ENCODE data around the gene COG3. TPM values are rescaled to one million over a fixed set of nuclear protein-coding genes. Genes with fewer than 3 reads are reported as not detected.
"Not testable (repeated sequence)": the region's sequence is repeated elsewhere in the genome, so short reads cannot be mapped to it uniquely, and the experiment has no call there.

Gene COG3
- total and polyA plus RNA-seq, 4 experiments from 2014 or later, result 28.8 to 59.8 (median 40.3) TPM

- Mint-ChIP-seq H3K4me3 (no peak overlapping the region), H3K4me1 (peaks cover 2 to 10% (median 5%) of the 10 kb centered on the region in 4 donors), H3K36me3 (peaks cover 0 to 4% of the 10 kb centered on the region in 2 donors), H3K9me3 (no peaks in the 10 kb centered on the region), H3K27me3 (peaks cover 0 to 2% of the 10 kb centered on the region in 2 donors), H3K27ac (peak overlapping the region in 4 of 7 donors; percentile 5 to 57 (median 18))
- DNase-seq, result no peak
- Histone ChIP-seq H3K4me1 (ENCODE audit: insufficient read depth, low read length) (no peaks in the 10 kb centered on the region), H3K4me3 (ENCODE audit: low read length in 2 of 2) (no peak overlapping the region), H3K9me3 (ENCODE audit: control insufficient read depth in 1 of 2, low read length in 2 of 2) (no peaks in the 10 kb centered on the region), H3K27me3 (ENCODE audit: insufficient read depth, low read length) (no peaks in the 10 kb centered on the region), H3K27ac (ENCODE audit: low read depth, low read length) (no peak overlapping the region), H3K36me3 (ENCODE audit: insufficient read depth, low read length) (no peaks in the 10 kb centered on the region)
- ChIA-PET POLR2A (ENCODE audit: partially characterized antibody) (interaction anchor here (1.3 kb wide), 1 partner anchor 42 kb away, joined by 3 read pairs; the partner anchor contains the start of gene COG3), CTCF (ENCODE audit: partially characterized antibody) (interaction anchor here (1.1 kb wide), 1 partner anchor 51 kb away, joined by 3 read pairs; no protein-coding TSS in a partner anchor)
- intact Hi-C loops (cut with micrococcal nuclease), result no loop called here
Observed at GRCh38 chr13:45422731-45423292, 41.9 kb upstream of the COG3 start.

GRCh38 chr13:45426056-45426841, 38.5 kb upstream of the COG3 start:
- ChIA-PET POLR2A (ENCODE audit: partially characterized antibody) (interaction anchor here (1.0 kb wide), 1 partner anchor 9 kb away, joined by 4 read pairs; the partner anchor contains the start of gene SLC25A30), CTCF (ENCODE audit: partially characterized antibody) (interaction anchor here (0.6 kb wide), 1 partner anchor 117 kb away, joined by 3 read pairs; no protein-coding TSS in a partner anchor)
- H3K27ac ChIP-seq (ENCODE audit: low read depth, low read length); H3K4me3 Mint-ChIP-seq; intact Hi-C loops (cut with micrococcal nuclease); DNase-seq; H3K9me3 Mint-ChIP-seq; H3K27me3 ChIP-seq (ENCODE audit: insufficient read depth, low read length); H3K4me1 Mint-ChIP-seq; H3K4me1 ChIP-seq (ENCODE audit: insufficient read depth, low read length); H3K4me3 ChIP-seq (ENCODE audit: low read length in 2 of 2); H3K36me3 Mint-ChIP-seq; H3K27me3 Mint-ChIP-seq; H3K9me3 ChIP-seq (ENCODE audit: control insufficient read depth in 1 of 2, low read length in 2 of 2); H3K36me3 ChIP-seq (ENCODE audit: insufficient read depth, low read length): not testable (repeated sequence)
- peak overlapping the region in 3 of 7 donors; percentile 15 to 70 (median 35) for H3K27ac Mint-ChIP-seq

GRCh38 chr13:45432737-45433380, 31.9 kb upstream of the COG3 start:
- H3K9me3 ChIP-seq (ENCODE audit: control insufficient read depth in 1 of 2, low read length in 2 of 2), result no peaks in the 10 kb centered on the region
- no peak overlapping the region for H3K4me3 Mint-ChIP-seq
- CTCF ChIA-PET (ENCODE audit: partially characterized antibody), result no interaction called here
- H3K27ac ChIP-seq (ENCODE audit: low read depth, low read length), result no peak overlapping the region
- H3K9me3 Mint-ChIP-seq, result no peaks in the 10 kb centered on the region
- no peaks in the 10 kb centered on the region for H3K36me3 ChIP-seq (ENCODE audit: insufficient read depth, low read length)
- H3K4me1 Mint-ChIP-seq, result no peaks in the 10 kb centered on the region
- DNase-seq, result no peak
- H3K4me3 ChIP-seq (ENCODE audit: low read length in 2 of 2), result no peak overlapping the region
- H3K27me3 Mint-ChIP-seq, result no peaks in the 10 kb centered on the region
- H3K4me1 ChIP-seq (ENCODE audit: insufficient read depth, low read length), result no peaks in the 10 kb centered on the region
- no peaks in the 10 kb centered on the region for H3K36me3 Mint-ChIP-seq
- intact Hi-C loops (cut with micrococcal nuclease), result no loop called here
- H3K27ac Mint-ChIP-seq, result peak overlapping the region in 1 of 7 donors; percentile 57
- H3K27me3 ChIP-seq (ENCODE audit: insufficient read depth, low read length), result no peaks in the 10 kb centered on the region
- POLR2A ChIA-PET (ENCODE audit: partially characterized antibody), result interaction anchor here (0.6 kb wide), 1 partner anchor 49 kb away, joined by 3 read pairs; no protein-coding TSS in a partner anchor

GRCh38 chr13:45433381-45433790, 31.4 kb upstream of the COG3 start:
- no peaks in the 10 kb centered on the region for H3K36me3 ChIP-seq (ENCODE audit: insufficient read depth, low read length)
- no peak overlapping the region for H3K4me3 Mint-ChIP-seq
- intact Hi-C loops (cut with micrococcal nuclease), result no loop called here
- DNase-seq, result no peak
- H3K4me1 Mint-ChIP-seq, result no peaks in the 10 kb centered on the region
- no peaks in the 10 kb centered on the region for H3K4me1 ChIP-seq (ENCODE audit: insufficient read depth, low read length)
- H3K9me3 Mint-ChIP-seq, result no peaks in the 10 kb centered on the region
- H3K27ac ChIP-seq (ENCODE audit: low read depth, low read length), result no peak overlapping the region
- CTCF ChIA-PET (ENCODE audit: partially characterized antibody), result no interaction called here
- no peaks in the 10 kb centered on the region for H3K9me3 ChIP-seq (ENCODE audit: control insufficient read depth in 1 of 2, low read length in 2 of 2)
- H3K4me3 ChIP-seq (ENCODE audit: low read length in 2 of 2), result no peak overlapping the region
- no peaks in the 10 kb centered on the region for H3K36me3 Mint-ChIP-seq
- no peak overlapping the region for H3K27ac Mint-ChIP-seq
- H3K27me3 Mint-ChIP-seq, result no peaks in the 10 kb centered on the region
- no peaks in the 10 kb centered on the region for H3K27me3 ChIP-seq (ENCODE audit: insufficient read depth, low read length)
- POLR2A ChIA-PET (ENCODE audit: partially characterized antibody), result no interaction called here

GRCh38 chr13:45434556-45435371, 30.0 kb upstream of the COG3 start:
- Mint-ChIP-seq H3K4me1 (no peaks in the 10 kb centered on the region), H3K27ac (no peak overlapping the region), H3K9me3 (no peaks in the 10 kb centered on the region), H3K36me3 (no peaks in the 10 kb centered on the region), H3K4me3 (no peak overlapping the region), H3K27me3 (no peaks in the 10 kb centered on the region)
- POLR2A ChIA-PET (ENCODE audit: partially characterized antibody), result no interaction called here
- no peaks in the 10 kb centered on the region for H3K9me3 ChIP-seq (ENCODE audit: control insufficient read depth in 1 of 2, low read length in 2 of 2)
- no peaks in the 10 kb centered on the region for H3K27me3 ChIP-seq (ENCODE audit: insufficient read depth, low read length)
- no peaks in the 10 kb centered on the region for H3K4me1 ChIP-seq (ENCODE audit: insufficient read depth, low read length)
- no peaks in the 10 kb centered on the region for H3K36me3 ChIP-seq (ENCODE audit: insufficient read depth, low read length)
- intact Hi-C loops (cut with micrococcal nuclease), result no loop called here
- no peak for DNase-seq
- H3K4me3 ChIP-seq (ENCODE audit: low read length in 2 of 2), result no peak overlapping the region
- H3K27ac ChIP-seq (ENCODE audit: low read depth, low read length), result no peak overlapping the region
- CTCF ChIA-PET (ENCODE audit: partially characterized antibody), result no interaction called here

- no peaks in the 10 kb centered on the region for H3K9me3 Mint-ChIP-seq
- H3K36me3 Mint-ChIP-seq, result no peaks in the 10 kb centered on the region
- no peak overlapping the region for H3K4me3 Mint-ChIP-seq
- no peak for DNase-seq
- ChIA-PET CTCF (ENCODE audit: partially characterized antibody) (no interaction called here), POLR2A (ENCODE audit: partially characterized antibody) (no interaction called here)
- no peaks in the 10 kb centered on the region for H3K9me3 ChIP-seq (ENCODE audit: control insufficient read depth in 1 of 2, low read length in 2 of 2)
- intact Hi-C loops (cut with micrococcal nuclease), result no loop called here
- no peak overlapping the region for H3K4me3 ChIP-seq (ENCODE audit: low read length in 2 of 2)
- no peak overlapping the region for H3K27ac ChIP-seq (ENCODE audit: low read depth, low read length)
- peaks cover 0 to under 1% (median under 1%) of the 10 kb centered on the region in 4 donors for H3K4me1 Mint-ChIP-seq
- no peaks in the 10 kb centered on the region for H3K36me3 ChIP-seq (ENCODE audit: insufficient read depth, low read length)
- H3K4me1 ChIP-seq (ENCODE audit: insufficient read depth, low read length), result no peaks in the 10 kb centered on the region
- no peak overlapping the region for H3K27ac Mint-ChIP-seq
- no peaks in the 10 kb centered on the region for H3K27me3 ChIP-seq (ENCODE audit: insufficient read depth, low read length)
- no peaks in the 10 kb centered on the region for H3K27me3 Mint-ChIP-seq
Observed at GRCh38 chr13:45436332-45436731, 28.4 kb upstream of the COG3 start.

- no peak overlapping the region for H3K4me3 ChIP-seq (ENCODE audit: low read length in 2 of 2)
- no peaks in the 10 kb centered on the region for H3K36me3 ChIP-seq (ENCODE audit: insufficient read depth, low read length)
- H3K27ac ChIP-seq (ENCODE audit: low read depth, low read length), result no peak overlapping the region
- H3K4me1 ChIP-seq (ENCODE audit: insufficient read depth, low read length), result peaks cover 6% of the 10 kb centered on the region
- ChIA-PET POLR2A (ENCODE audit: partially characterized antibody) (no interaction called here), CTCF (ENCODE audit: partially characterized antibody) (no interaction called here)
- H3K27me3 Mint-ChIP-seq, result no peaks in the 10 kb centered on the region
- H3K9me3 Mint-ChIP-seq, result no peaks in the 10 kb centered on the region
- no peaks in the 10 kb centered on the region for H3K27me3 ChIP-seq (ENCODE audit: insufficient read depth, low read length)
- intact Hi-C loops (cut with micrococcal nuclease), result no loop called here
- H3K9me3 ChIP-seq (ENCODE audit: control insufficient read depth in 1 of 2, low read length in 2 of 2), result no peaks in the 10 kb centered on the region
- H3K4me3 Mint-ChIP-seq, result no peak overlapping the region
- H3K36me3 Mint-ChIP-seq, result no peaks in the 10 kb centered on the region
- no peak for DNase-seq
- peaks cover 5 to 7% (median 6%) of the 10 kb centered on the region in 4 donors for H3K4me1 Mint-ChIP-seq
- no peak overlapping the region for H3K27ac Mint-ChIP-seq
Observed at GRCh38 chr13:45436953-45437352, 27.8 kb upstream of the COG3 start.
